Measurements from ENCODE around the gene TSPAN16.

TSPAN16 gene

DNA sequence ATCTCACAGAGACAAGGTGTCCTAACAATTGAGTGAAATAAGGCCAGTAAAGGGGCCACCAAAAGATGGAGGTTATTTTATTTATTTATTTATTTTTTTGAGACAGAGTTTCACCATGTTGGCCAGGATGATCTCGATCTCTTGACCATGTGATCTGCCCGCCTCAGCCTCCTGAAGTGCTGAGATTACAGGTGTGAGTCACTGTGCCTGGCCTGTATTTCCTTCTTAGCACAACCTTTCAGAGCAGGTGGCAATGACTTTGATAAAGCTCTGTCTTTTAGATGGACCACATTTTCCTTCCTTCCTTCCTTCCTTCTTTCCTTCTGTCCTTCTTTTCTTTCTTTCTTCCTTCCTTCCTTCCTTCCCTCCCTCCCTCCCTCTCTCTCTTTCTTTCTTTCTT is 22.7 kb upstream of the TSPAN16 start:
- no peak overlapping the region for H2AFZ ChIP-seq (ENCODE audit: low read length)
- no peak overlapping the region for H3K9ac ChIP-seq (ENCODE audit: low read depth, low read length, poor library complexity, severe bottlenecking)
- H3K9me2 ChIP-seq (replicated peaks; ENCODE audit: low read depth, low read length) = no peaks in the 10 kb centered on the region
- no peaks in the 10 kb centered on the region for H3K9me3 ChIP-seq (ENCODE audit: insufficient read depth, low read depth, low read length)
- H3K27me3 ChIP-seq (ENCODE audit: insufficient read depth, low read length, poor library complexity, severe bottlenecking) = no peaks in the 10 kb centered on the region
- no peaks in the 10 kb centered on the region for H3F3A ChIP-seq (ENCODE audit: low read depth)
- H3K36me3 ChIP-seq (ENCODE audit: insufficient read depth, low read length) = no peaks in the 10 kb centered on the region
- H4K20me1 ChIP-seq (ENCODE audit: insufficient read depth, low read length, poor library complexity, severe bottlenecking) = no peaks in the 10 kb centered on the region
- no peaks in the 10 kb centered on the region for H3K4me1 ChIP-seq (ENCODE audit: insufficient read depth, low read length, poor library complexity, severe bottlenecking)
- H3K4me2 ChIP-seq (ENCODE audit: low read depth, low read length, poor library complexity, severe bottlenecking) = no peak overlapping the region
- H3K79me2 ChIP-seq (ENCODE audit: insufficient read depth, low read length) = no peaks in the 10 kb centered on the region
- TF ChIP-seq, protein P1, sequence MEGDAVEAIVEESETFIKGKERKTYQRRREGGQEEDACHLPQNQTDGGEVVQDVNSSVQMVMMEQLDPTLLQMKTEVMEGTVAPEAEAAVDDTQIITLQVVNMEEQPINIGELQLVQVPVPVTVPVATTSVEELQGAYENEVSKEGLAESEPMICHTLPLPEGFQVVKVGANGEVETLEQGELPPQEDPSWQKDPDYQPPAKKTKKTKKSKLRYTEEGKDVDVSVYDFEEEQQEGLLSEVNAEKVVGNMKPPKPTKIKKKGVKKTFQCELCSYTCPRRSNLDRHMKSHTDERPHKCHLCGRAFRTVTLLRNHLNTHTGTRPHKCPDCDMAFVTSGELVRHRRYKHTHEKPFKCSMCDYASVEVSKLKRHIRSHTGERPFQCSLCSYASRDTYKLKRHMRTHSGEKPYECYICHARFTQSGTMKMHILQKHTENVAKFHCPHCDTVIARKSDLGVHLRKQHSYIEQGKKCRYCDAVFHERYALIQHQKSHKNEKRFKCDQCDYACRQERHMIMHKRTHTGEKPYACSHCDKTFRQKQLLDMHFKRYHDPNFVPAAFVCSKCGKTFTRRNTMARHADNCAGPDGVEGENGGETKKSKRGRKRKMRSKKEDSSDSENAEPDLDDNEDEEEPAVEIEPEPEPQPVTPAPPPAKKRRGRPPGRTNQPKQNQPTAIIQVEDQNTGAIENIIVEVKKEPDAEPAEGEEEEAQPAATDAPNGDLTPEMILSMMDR (conservative IDR thresholded peaks at IDR 0.05; ENCODE audit: low read length) = no peak
- TF ChIP-seq EZH2phosphoT487 (IDR thresholded peaks at IDR 0.05; ENCODE audit: borderline replicate concordance) = no peak
- H3K4me3 ChIP-seq (ENCODE audit: low read length, poor library complexity, severe bottlenecking) = no peak overlapping the region

DNA sequence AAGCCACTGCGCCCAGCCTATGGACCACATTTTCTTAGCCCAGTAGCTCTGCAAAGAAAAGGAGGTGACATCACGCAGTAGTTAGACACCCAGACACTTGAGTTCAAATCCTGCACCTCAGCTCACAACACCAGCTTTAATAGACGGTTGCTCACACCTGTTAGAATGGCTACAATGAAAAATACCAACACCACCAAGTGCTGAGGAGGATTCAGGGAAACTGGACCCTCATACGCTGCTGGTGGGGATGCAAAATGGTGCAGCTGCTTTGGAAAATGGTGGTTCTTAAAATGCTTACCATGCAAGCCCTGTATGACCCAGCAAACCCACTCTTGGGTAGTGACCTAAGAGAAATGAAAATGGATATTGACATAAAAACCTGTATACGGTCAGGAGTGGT is 22.0 kb upstream of the TSPAN16 start:
- H3K27me3 ChIP-seq (ENCODE audit: insufficient read depth, low read length, poor library complexity, severe bottlenecking) = no peaks in the 10 kb centered on the region
- no peaks in the 10 kb centered on the region for H3K36me3 ChIP-seq (ENCODE audit: insufficient read depth, low read length)
- H3K4me3 ChIP-seq (ENCODE audit: low read length, poor library complexity, severe bottlenecking) = no peak overlapping the region
- H3K79me2 ChIP-seq (ENCODE audit: insufficient read depth, low read length) = no peaks in the 10 kb centered on the region
- no peaks in the 10 kb centered on the region for H3K9me2 ChIP-seq (replicated peaks; ENCODE audit: low read depth, low read length)
- no peaks in the 10 kb centered on the region for H3K9me3 ChIP-seq (ENCODE audit: insufficient read depth, low read depth, low read length)
- no peaks in the 10 kb centered on the region for H3F3A ChIP-seq (ENCODE audit: low read depth)
- no peaks in the 10 kb centered on the region for H4K20me1 ChIP-seq (ENCODE audit: insufficient read depth, low read length, poor library complexity, severe bottlenecking)
- TF ChIP-seq, protein P1 (conservative IDR thresholded peaks at IDR 0.05; ENCODE audit: low read length) = no peak
- TF ChIP-seq EZH2phosphoT487 (IDR thresholded peaks at IDR 0.05; ENCODE audit: borderline replicate concordance) = no peak
- no peak overlapping the region for H3K9ac ChIP-seq (ENCODE audit: low read depth, low read length, poor library complexity, severe bottlenecking)
- no peaks in the 10 kb centered on the region for H3K4me1 ChIP-seq (ENCODE audit: insufficient read depth, low read length, poor library complexity, severe bottlenecking)
- no peak overlapping the region for H2AFZ ChIP-seq (ENCODE audit: low read length)
- H3K4me2 ChIP-seq (ENCODE audit: low read depth, low read length, poor library complexity, severe bottlenecking) = no peak overlapping the region

DNA sequence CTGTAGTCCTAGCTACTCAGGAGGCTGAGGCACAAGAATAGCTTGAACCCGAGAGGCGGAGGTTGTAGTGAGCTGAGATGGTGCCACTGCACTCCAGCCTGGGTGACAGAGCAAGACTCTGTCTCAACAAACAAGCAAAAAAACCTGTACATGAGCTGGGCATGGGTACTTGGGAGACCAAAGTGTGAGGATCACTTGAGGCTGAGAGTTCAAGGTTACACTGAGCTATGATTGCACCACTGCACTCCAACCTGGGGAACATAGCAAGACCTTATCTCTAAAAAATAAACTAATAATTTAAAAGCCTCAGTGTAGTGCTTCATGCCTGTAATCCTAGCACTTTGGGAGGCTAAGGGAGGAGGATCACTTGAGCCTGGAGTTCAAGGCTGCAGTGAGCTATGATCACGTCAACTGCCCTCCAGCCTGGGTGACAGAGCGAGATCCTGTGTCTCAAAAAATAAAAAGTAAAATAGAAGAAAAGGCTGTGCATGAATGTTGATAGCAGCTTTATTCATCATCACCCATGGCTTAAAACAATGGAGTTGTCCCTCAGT is 21.4 kb upstream of the TSPAN16 start:
- Histone ChIP-seq H3K4me2 (ENCODE audit: low read depth, low read length, poor library complexity, severe bottlenecking) (no peak overlapping the region), H3K9me2 (replicated peaks; ENCODE audit: low read depth, low read length) (no peaks in the 10 kb centered on the region), H3K36me3 (ENCODE audit: insufficient read depth, low read length) (no peaks in the 10 kb centered on the region), H3K4me3 (ENCODE audit: low read length, poor library complexity, severe bottlenecking) (no peak overlapping the region), H3K79me2 (ENCODE audit: insufficient read depth, low read length) (no peaks in the 10 kb centered on the region), H3F3A (ENCODE audit: low read depth) (no peaks in the 10 kb centered on the region), H4K20me1 (ENCODE audit: insufficient read depth, low read length, poor library complexity, severe bottlenecking) (no peaks in the 10 kb centered on the region), H3K9me3 (ENCODE audit: insufficient read depth, low read depth, low read length) (peaks cover 3% of the 10 kb centered on the region; the same call in 1 of the 2 replicates), H3K4me1 (ENCODE audit: insufficient read depth, low read length, poor library complexity, severe bottlenecking) (peaks cover under 1% of the 10 kb centered on the region), H3K27me3 (ENCODE audit: insufficient read depth, low read length, poor library complexity, severe bottlenecking) (no peaks in the 10 kb centered on the region), H2AFZ (ENCODE audit: low read length) (no peak overlapping the region), H3K9ac (ENCODE audit: low read depth, low read length, poor library complexity, severe bottlenecking) (no peak overlapping the region)
- TF ChIP-seq, protein P1 (conservative IDR thresholded peaks at IDR 0.05; ENCODE audit: low read length) = no peak
- no peak for TF ChIP-seq EZH2phosphoT487 (IDR thresholded peaks at IDR 0.05; ENCODE audit: borderline replicate concordance)

Measured in Loucy (cell line).